NOMO-1 (cell line): ENCODE results near the gene FAM124B.
A peak's percentile ranks its signal among the peaks of the same experiment; 100 is the strongest.
"Not testable (repeated sequence)": the region's sequence is repeated elsewhere in the genome, so short reads cannot be mapped to it uniquely, and the experiment has no call there.

Source experiments
- DNase-seq, 2 experiments: peaks; one replicate each; lab custom pipeline; 2025; ENCODE audit not compliant: unreplicated experiment in 2 of 2; lab: John Stamatoyannopoulos, UW

Gene FAM124B

DNA sequence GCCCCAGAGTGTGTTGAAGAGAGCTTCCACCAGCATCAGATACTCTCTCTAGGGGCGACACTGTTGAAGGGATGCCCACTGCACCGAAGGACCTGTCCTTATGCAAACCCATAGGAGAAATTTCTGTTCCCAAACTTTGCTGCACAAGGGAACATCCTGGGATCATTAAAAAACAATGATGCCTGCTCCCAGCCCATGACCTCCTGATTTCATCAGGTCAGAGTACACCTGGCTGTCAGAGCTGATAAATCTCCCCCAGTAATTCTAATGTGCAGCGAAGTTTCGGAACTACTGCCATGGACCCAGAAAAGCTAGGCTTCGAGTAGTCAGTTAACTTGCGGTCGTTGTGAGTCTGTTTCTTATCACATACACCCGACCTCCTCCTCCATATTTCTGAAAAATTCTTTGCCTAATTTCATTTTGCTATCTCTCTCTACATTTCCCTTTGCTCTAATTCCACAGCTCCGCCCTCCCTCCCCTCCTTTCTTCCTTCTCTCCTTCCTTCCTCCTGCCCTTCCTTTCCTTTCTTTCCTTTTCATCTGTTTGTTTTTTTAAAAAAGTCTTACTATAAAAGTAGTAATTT, 18.8 kb downstream of the FAM124B start:
- no peak for DNase-seq

DNA sequence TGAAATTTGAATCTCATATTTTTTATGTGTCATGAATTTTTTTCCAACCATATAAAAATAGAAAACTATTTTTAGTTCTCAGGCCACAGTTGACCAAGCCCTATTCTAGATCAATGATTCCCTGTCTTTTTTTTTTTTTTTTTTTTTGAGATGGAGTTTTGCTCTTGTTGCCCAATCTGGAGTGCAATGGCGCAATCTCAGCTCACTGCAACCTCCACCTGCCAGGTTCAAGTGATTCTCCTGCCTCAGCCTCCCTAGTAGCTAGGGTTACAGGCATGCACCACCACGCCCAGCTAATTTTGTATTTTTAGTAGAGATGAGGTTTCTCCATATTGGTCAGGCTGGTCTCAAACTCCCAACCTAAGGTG, 19.6 kb downstream of the FAM124B start:
- not testable (repeated sequence) for DNase-seq

DNA sequence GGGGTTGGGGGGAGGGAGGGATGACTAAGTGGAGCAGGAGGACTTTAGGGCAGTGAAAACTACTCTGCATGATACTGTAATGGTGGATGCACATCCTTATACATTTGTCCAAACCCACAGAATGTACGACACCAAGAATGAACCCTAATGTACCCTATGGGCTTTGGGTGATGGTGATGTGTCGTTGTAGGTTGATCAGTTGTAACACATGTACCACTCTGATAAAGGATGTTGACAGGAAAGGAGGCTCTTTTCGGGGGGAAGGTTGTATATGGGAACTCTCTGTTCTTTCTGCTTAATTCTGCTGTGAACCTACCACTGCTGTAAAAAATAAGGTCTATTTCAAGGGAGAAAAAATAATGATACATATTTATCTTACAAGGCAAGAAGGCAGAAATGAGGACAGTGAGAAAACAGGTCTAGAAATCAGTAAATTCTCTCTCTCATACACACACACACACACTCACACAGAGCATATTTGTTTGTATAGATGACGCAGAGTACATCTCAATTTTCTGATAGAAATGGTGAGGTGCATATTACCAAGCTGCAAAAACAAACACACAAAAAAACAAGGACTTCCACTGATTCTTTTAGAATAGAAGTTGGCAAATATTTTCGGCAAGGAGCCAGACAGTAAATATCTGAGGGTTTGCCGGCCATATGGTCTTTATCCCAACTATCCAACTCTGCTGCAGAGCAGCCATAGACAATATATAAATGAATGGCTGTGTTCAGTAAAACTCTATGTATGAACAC, 20.2 kb downstream of the FAM124B start:
- no peak for DNase-seq

DNA sequence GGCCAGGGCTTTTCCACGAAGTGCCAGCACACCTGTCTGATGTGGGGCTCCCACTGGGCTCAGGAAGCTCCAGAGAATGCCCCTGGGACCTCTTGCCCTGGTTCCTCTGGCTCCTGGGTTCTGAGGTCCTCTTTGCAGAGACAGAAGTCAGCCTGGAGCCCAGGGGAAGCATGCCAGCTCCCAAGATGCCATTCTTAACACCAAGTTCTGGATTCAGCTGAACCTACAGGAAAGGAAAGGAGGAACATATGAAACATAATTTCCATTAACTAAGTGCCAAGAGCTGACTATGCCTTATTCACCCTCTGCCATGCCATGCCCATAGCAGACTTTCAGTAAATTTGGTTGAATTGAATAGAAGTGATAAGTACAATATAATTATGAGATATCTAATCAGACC, 21.9 kb downstream of the FAM124B start:
- no peak for DNase-seq

DNA sequence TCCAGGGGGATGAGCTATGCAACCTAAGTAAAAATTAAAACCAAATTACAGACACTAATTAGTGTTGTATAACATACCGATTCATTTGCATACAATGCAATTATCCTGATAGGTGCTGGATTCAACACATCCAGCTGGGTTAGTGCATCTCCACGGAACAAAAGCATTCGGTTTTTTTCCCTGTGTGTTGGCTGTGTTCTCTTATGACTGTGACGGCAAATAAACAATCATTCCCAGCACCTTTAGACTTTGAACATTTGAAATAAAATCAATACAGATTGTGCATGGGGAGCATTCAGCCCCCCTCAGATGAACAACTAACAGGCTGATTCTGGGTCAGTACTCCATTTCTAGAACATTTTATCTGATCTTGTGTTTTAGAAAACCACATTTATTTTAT, 22.7 kb downstream of the FAM124B start:
- no peak for DNase-seq

DNA sequence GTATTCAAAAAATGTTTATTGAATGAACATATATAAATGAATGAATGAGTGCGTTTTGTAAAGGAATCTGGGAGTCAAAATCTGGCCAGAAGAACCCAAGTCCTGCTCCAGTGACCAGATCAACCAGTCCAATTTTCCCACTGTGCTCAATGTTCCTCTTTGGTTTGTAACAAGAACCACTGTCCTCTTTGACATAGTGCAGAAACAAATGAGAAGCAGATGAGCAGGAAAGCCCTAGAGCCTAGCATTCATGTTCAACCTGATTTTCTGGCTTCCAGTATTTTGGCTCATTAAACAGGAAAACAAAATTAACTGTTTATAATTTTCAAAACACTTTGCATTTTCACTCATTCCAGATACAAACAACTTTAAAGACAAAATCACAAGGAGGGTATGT, 23.2 kb downstream of the FAM124B start:
- DNase-seq = no peak

DNA sequence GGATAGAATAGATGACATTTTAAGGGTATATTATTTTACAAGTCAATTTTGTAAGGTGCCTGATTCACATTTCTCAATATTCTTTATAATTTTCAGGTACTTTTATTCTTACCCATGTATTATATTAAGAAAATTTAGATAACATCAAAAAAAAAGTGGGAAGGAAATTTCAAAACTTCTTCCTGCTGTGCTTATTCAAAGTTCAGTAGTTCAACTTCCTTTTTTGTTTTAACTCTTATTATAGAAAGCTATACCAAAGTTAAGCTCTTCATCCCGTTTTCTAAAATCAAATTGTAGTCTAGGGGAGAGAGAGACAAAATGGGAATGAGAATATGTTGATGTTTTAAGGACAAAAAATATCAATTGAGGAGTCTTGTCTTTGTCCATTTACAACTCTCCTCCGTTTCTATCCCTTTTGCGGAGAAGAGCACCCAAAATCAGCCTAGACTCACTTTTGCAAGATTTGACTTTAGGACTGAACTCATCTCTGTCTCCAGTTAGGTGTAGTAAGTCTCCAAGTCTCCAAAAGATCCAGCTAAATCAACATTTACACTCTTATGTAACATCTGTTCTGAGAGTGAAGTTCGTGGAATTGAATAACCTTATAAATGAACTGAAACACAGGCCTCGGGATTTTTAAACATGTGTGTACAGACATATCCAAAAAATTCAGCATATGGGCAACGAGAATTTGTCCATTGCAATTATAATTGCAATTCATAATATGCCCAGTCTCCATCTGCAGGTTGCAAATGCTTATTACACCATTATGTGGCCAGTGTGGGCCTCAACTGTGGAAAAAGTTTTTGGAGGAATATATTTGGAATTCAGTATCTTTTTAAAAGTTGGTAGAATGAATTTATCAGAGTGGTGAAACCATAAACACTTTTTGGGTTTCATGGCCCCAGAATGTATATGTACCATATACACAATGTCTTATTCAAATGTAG, 23.9 kb downstream of the FAM124B start:
- peak; percentile 4 to 39 for DNase-seq

DNA sequence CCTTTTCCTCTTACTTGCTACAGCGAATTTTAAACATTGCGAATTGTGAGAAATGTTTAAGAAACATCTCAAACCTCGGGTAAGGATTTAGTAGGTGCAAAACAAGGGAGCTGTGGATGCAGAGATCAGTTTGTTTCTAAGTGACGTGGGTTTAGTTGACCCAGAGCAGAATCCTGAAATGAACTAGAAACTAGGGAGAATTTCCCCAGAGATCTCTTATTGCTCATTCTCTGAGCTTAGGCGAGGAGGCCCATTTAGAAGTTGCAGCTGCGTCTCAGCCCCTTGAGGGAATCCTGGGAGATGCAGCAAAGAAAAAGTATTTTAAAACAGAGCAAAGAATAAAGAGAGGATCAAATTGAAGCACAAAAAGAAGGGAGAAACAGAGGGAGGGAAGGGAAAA, 29.3 kb downstream of the FAM124B start:
- DNase-seq = no peak

DNA sequence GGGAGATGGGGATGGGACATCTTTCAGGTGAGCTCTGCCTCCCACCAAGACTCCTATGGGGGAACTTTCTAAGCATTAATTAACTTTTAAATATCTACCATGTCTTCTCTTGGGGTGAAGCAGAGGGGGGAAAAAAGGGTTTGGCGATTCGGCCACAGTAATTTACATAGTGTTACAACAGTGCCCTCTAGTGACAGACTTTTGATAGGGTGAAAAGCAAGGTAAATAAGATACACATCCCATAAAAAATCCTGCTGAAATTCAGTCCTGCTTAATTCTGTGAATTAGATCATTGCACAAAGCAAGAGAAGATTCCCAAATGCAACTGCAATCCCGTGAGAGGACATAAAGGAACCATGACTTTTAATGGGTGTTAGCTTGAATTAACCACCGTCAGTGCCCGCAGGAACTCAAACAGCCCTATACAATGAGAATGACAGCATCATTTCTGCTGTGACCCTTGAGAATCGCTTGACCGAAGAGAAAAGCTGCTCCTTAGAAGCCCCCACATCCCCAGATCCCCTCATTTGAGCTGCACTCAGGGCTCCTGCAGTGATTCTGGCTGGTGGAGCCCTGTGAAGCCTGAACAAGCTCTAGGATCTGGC, 32.8 kb downstream of the FAM124B start:
- peak; percentile 10 to 19 for DNase-seq

DNA sequence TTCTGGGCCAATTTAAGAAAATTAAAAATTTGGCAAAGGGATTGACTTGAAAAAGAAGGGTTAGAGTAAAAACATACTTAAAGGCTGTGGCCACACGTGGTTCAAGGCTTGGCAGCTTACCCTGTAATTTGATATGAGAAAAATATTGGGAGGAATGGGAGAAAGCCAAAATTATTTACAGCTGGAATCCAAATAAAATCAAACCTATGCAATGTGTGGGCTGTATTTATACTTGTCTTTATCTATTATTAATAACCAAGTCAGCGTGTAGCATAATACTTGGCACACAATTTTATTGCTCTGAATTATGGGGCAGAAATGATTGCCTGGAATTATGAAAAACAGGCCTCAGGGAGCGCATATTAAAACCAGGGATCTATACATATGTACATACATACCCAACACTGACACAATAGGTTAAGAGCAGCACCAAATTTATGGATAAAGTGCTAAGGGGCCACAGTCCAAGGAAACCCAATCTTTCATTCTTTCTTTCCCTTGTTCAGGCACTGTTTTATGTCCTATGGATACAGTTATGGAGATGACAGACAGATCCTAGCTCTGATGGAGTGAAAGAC, 35.6 kb downstream of the FAM124B start:
- DNase-seq = no peak

DNA sequence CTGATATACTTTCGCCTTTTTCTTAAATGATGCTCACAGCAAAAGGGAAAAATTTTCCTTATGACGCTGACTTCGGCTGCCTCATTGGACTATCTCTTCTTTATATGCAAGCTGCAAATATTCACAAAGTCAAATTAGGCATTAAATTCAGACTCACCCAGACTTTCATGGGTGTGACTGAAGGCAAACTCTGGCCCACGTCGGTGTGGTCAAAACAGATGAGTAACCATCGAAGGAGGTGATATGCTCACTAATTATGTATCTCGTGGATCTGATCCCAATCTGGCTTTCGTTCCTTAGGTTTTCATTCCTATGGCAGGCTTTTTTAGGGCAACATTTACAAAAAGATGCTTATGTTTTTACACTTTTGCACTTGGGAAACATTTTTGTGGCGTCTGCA, 36.6 kb downstream of the FAM124B start:
- DNase-seq = no peak

DNA sequence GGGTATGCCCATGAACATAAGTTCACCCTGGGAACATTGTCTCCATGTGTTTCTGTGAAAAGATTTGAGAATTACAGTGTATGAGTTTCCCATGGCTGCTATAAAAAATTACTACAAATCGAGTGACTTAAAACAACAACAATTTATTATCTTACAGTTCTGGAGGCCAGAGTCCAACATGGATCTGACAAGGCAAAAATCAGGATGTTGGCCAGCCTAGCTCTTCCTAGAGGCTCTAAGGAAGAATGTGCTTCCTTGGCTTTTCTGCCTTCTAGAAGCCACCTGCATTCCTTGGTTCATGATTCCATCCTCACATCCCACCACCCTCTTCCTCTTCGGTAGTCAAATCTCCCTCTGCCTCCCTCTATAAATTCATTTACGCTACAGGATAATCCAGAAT, 38.6 kb downstream of the FAM124B start:
- DNase-seq = no peak

DNA sequence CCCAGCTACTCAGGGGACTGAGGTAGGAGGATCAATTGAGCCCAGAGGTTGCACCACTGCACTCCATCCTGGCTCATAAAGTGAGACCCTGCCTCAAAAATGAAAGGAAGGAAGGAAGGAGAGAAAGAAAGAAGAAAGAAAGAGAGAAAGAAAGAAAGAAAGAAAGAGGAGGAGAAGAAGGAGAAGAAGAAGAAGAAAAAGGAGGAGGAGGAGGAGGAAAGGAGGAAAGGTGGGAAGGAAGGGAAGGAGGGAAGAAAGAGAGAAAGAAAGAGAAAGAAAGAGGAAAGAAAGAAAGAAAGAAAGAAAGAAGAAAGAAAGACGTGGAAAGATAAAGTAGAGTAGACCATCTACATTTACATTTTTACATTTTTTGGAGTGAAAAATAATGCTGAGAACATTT, 39.8 kb downstream of the FAM124B start:
- DNase-seq = no peak

DNA sequence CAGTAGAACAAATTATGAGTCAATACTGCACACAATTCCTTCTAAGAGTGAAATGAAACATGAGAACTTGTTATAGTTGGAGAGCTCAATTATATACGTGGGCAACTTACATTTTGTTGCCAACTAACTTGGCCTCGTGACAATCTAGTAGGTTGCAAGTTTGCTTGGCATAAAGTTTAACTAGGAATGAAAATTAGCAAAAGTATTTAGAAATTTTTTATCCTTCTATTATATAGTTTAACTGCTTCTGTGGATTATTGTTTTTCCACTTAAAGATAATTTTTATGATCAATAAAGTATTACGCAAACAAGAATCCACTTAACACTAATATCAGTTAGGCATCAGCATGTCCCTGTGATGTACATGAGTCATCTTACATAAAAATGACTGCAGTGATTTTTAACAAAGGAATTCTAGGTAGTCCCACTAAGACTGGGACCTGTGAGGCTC, 41.1 kb downstream of the FAM124B start:
- DNase-seq = no peak

DNA sequence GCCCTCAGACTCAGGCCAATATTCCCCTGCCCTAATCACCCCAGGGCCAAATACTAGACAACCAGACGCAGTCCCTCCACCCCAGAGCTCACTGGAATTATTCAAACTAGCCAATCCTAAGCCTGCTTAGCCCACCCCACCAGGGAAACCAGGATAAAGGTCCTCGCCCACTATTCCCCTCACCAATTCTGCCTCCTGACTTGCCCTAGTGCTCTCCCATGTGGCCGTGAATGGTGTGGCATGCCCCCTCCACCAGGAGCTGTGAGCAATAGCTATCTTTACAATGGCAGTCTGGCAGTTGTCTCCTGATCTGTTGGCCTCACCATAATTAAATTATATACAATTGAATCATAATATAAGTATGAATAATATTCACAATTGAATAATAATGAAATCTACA, 42.3 kb downstream of the FAM124B start:
- DNase-seq = peak in 1 of 2 experiments; percentile 3

DNA sequence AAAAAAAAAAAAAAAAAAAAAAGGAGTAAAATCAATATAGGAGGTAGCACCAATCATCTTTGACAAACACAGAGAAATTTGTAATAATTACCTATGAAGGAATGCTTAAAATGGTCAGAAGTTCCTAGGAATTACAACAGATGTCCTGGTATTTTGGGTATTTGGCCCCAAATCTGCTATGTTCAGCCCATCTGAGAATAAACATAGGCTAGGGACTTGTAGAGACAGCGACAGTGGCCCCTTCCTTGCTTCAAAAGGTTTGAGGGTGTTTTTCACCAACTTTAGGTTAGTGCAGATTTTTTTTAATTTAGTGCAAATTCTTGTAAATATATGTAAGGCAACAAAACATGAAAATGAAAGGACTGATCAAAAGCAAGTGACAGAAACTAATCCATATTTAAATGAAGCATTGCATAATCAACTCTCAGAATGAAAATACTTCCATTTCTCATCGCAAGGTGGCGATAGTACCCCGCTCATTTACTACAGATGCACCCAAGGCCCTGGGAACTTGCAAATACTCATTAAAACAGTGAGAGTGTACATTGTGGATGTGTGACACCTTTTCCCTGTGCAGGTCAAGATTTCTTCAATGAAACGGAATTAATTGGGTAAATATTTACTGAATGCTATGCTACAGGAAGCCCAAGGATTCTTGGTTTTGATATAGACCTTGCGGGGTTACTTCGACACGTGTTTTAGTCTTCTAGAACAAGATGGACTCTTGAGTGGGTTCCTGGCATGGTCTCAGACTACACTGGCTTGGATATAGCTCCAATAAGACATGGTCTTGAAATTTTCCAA, 44.6 kb downstream of the FAM124B start:
- DNase-seq = peak; percentile 34 to 58

DNA sequence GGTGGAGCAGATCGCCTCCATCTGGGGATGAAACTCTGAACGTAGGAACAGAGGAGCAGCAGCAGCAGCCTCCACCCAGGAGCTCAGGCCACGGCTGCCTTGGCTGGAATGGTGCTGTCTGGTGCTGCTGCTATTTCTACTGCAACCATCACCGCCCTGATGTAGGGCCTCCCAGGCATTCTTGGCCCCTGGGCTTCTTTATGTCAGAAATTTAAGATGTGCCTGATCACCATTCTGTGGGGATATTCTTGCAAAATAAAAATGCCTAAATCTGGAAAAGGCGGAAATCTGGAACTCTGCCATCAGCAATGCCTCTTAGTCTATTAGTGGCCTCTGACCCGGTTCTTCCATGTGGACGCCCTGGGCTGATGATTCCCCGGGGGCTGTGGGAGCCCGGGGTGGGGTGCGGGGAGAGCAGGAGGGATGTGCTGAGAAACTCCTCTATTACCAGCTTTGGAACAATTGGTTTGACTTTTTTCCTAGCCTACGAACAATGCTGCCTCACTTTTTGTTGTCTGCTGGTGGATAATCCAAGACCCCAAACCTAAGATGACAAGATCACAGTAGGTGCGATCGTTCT, 47.2 kb downstream of the FAM124B start:
- DNase-seq = no peak

DNA sequence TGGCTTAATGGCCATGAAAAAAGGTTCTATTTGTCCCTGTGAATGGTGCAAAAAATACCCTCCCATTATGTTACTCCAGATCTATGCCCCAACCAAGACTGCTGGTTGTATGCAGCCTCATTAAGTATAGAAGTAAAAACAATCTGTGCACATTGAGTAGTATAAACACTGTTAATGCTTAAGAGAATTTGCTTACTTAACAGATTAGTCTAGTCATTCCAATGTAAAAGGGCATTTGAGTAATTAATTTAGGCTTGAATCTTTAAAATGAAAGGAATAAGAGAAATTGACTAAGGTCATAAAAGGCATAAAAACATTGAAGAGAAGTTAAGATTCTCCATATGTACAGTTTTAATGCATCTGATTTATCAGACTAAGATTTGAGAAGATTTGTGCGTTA, 51.2 kb downstream of the FAM124B start:
- DNase-seq = no peak

DNA sequence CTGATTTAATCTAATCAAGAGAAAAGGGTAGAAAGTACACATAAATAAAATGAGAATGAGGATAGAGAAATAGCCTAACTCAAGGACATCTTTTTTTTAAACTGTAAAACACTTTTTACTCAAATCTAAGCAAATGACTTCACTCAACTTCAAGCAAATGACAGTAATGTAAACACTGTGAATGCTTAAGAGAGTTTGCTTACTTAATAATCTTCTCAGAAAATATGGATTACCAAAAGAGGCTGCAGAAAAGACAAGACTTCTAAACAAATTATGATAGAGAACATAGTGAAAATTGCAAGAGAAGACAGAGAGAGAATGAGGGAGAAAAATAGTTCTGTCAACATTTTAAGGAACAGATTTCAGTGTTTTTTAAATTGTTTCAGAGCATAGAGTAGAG, 52.5 kb downstream of the FAM124B start:
- DNase-seq = no peak
